Measurements from ENCODE around the gene PTPRD. TPM values are rescaled to one million over a fixed set of nuclear protein-coding genes. Genes with fewer than 3 reads are reported as not detected.

Gene PTPRD
- total RNA-seq, 1 experiment from 2014 or later: 69.6 TPM

DNA sequence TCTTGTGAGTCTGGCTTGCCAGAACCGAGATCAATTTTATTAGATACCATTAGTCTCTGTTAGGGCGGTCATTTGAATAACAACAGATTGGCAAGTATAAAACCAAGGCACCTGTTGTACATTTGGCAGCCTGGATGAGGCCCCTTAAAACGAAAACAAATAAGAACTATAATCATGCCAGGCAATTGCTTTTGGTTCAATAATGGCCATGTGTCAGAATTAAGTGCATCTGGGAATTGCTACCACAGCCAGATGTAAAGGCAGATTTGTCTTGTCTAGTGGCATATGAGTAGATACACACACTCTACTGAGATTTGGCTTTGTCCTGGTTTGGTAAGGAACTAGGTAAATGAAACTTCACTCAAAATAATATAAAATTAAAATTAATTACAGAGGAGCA lies 1767.0 kb downstream of the PTPRD start:
- CTCF ChIA-PET: no interaction called here
- 0 out of 2 replicates have a peak, but pooled peaks cover 6% of the 10 kb centered on the region for H3K9me3 Mint-ChIP-seq

DNA sequence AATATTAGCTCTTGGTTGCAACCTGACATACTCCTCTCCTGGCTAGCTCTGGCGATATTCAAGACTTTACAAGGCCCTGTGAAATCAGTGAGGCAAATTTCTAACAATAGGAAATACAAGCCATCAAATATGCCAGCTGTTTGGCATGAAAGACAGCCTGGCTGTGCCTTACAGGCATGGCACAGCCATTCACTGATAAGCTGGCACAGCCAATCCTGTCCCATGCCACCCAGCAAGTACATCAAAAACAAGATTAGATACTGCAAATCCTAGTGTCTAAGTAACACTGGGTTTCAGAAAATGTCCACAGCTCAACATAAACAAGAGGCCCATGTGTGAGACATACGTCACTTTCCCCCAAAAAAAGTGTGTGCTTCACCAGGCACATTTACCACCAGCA lies 1767.4 kb downstream of the PTPRD start:
- Mint-ChIP-seq H3K4me3 (no peak overlapping the region), H3K27ac (no peak overlapping the region), H3K9me3 (0 out of 2 replicates have a peak, but pooled peaks cover 6% of the 10 kb centered on the region), H3K36me3 (0 out of 2 replicates have a peak, but pooled peaks cover 5% of the 10 kb centered on the region), H3K27me3 (ENCODE audit: low read depth) (no peaks in the 10 kb centered on the region), H3K4me1 (peaks cover 23% of the 10 kb centered on the region)
- ChIA-PET POLR2A (no interaction called here), CTCF (no interaction called here)
- TF ChIP-seq, protein P1, sequence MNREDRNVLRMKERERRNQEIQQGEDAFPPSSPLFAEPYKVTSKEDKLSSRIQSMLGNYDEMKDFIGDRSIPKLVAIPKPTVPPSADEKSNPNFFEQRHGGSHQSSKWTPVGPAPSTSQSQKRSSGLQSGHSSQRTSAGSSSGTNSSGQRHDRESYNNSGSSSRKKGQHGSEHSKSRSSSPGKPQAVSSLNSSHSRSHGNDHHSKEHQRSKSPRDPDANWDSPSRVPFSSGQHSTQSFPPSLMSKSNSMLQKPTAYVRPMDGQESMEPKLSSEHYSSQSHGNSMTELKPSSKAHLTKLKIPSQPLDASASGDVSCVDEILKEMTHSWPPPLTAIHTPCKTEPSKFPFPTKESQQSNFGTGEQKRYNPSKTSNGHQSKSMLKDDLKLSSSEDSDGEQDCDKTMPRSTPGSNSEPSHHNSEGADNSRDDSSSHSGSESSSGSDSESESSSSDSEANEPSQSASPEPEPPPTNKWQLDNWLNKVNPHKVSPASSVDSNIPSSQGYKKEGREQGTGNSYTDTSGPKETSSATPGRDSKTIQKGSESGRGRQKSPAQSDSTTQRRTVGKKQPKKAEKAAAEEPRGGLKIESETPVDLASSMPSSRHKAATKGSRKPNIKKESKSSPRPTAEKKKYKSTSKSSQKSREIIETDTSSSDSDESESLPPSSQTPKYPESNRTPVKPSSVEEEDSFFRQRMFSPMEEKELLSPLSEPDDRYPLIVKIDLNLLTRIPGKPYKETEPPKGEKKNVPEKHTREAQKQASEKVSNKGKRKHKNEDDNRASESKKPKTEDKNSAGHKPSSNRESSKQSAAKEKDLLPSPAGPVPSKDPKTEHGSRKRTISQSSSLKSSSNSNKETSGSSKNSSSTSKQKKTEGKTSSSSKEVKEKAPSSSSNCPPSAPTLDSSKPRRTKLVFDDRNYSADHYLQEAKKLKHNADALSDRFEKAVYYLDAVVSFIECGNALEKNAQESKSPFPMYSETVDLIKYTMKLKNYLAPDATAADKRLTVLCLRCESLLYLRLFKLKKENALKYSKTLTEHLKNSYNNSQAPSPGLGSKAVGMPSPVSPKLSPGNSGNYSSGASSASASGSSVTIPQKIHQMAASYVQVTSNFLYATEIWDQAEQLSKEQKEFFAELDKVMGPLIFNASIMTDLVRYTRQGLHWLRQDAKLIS (CRISPR knock-in tag; IDR thresholded peaks at IDR 0.05; ENCODE audit: borderline replicate concordance): no peak
- TF ChIP-seq ATF3 (CRISPR knock-in tag; conservative IDR thresholded peaks at IDR 0.05) (no peak), NFATC4 (CRISPR knock-in tag; IDR thresholded peaks at IDR 0.05) (no peak), FOXP1 (CRISPR knock-in tag; IDR thresholded peaks at IDR 0.05; ENCODE audit: borderline replicate concordance) (no peak), HMGA2 (CRISPR knock-in tag; IDR thresholded peaks at IDR 0.05) (no peak), FOXK1 (CRISPR knock-in tag; IDR thresholded peaks at IDR 0.05) (no peak), ZNF671 (CRISPR knock-in tag; IDR thresholded peaks at IDR 0.05) (no peak), ZNF416 (CRISPR knock-in tag; IDR thresholded peaks at IDR 0.05) (no peak), PRDM15 (CRISPR knock-in tag; IDR thresholded peaks at IDR 0.05) (no peak), ETV6 (CRISPR knock-in tag; IDR thresholded peaks at IDR 0.05) (no peak), CBFB (CRISPR knock-in tag; IDR thresholded peaks at IDR 0.05; ENCODE audit: low read depth) (no peak), IRF2 (CRISPR knock-in tag; IDR thresholded peaks at IDR 0.05; ENCODE audit: borderline replicate concordance, low read depth) (no peak), JAZF1 (CRISPR knock-in tag; IDR thresholded peaks at IDR 0.05) (no peak), ESRRA (CRISPR knock-in tag; IDR thresholded peaks at IDR 0.05; ENCODE audit: borderline replicate concordance) (no peak), NR1H2 (CRISPR knock-in tag; IDR thresholded peaks at IDR 0.05) (no peak)
- TF ChIP-seq, protein P2, sequence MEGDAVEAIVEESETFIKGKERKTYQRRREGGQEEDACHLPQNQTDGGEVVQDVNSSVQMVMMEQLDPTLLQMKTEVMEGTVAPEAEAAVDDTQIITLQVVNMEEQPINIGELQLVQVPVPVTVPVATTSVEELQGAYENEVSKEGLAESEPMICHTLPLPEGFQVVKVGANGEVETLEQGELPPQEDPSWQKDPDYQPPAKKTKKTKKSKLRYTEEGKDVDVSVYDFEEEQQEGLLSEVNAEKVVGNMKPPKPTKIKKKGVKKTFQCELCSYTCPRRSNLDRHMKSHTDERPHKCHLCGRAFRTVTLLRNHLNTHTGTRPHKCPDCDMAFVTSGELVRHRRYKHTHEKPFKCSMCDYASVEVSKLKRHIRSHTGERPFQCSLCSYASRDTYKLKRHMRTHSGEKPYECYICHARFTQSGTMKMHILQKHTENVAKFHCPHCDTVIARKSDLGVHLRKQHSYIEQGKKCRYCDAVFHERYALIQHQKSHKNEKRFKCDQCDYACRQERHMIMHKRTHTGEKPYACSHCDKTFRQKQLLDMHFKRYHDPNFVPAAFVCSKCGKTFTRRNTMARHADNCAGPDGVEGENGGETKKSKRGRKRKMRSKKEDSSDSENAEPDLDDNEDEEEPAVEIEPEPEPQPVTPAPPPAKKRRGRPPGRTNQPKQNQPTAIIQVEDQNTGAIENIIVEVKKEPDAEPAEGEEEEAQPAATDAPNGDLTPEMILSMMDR (IDR thresholded peaks at IDR 0.05): no peak
- TF ChIP-seq, protein P3, sequence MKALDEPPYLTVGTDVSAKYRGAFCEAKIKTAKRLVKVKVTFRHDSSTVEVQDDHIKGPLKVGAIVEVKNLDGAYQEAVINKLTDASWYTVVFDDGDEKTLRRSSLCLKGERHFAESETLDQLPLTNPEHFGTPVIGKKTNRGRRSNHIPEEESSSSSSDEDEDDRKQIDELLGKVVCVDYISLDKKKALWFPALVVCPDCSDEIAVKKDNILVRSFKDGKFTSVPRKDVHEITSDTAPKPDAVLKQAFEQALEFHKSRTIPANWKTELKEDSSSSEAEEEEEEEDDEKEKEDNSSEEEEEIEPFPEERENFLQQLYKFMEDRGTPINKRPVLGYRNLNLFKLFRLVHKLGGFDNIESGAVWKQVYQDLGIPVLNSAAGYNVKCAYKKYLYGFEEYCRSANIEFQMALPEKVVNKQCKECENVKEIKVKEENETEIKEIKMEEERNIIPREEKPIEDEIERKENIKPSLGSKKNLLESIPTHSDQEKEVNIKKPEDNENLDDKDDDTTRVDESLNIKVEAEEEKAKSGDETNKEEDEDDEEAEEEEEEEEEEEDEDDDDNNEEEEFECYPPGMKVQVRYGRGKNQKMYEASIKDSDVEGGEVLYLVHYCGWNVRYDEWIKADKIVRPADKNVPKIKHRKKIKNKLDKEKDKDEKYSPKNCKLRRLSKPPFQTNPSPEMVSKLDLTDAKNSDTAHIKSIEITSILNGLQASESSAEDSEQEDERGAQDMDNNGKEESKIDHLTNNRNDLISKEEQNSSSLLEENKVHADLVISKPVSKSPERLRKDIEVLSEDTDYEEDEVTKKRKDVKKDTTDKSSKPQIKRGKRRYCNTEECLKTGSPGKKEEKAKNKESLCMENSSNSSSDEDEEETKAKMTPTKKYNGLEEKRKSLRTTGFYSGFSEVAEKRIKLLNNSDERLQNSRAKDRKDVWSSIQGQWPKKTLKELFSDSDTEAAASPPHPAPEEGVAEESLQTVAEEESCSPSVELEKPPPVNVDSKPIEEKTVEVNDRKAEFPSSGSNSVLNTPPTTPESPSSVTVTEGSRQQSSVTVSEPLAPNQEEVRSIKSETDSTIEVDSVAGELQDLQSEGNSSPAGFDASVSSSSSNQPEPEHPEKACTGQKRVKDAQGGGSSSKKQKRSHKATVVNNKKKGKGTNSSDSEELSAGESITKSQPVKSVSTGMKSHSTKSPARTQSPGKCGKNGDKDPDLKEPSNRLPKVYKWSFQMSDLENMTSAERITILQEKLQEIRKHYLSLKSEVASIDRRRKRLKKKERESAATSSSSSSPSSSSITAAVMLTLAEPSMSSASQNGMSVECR (CRISPR knock-in tag; IDR thresholded peaks at IDR 0.05; ENCODE audit: borderline replicate concordance): no peak
- TF ChIP-seq, protein P4, sequence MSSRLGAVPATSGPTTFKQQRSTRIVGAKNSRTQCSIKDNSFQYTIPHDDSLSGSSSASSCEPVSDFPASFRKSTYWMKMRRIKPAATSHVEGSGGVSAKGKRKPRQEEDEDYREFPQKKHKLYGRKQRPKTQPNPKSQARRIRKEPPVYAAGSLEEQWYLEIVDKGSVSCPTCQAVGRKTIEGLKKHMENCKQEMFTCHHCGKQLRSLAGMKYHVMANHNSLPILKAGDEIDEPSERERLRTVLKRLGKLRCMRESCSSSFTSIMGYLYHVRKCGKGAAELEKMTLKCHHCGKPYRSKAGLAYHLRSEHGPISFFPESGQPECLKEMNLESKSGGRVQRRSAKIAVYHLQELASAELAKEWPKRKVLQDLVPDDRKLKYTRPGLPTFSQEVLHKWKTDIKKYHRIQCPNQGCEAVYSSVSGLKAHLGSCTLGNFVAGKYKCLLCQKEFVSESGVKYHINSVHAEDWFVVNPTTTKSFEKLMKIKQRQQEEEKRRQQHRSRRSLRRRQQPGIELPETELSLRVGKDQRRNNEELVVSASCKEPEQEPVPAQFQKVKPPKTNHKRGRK (CRISPR knock-in tag; IDR thresholded peaks at IDR 0.05; ENCODE audit: borderline replicate concordance): no peak
- no peak for ATAC-seq
- DNase-seq (ENCODE audit: low spot score): no peak

More for the DNA sequence above, 1767.0 kb downstream of the PTPRD start:
- ATAC-seq (no peak), DNase-seq (ENCODE audit: low spot score) (no peak)
- no peak for TF ChIP-seq ZNF138 (CRISPR knock-in tag; conservative IDR thresholded peaks at IDR 0.05)
- H3K27me3 Mint-ChIP-seq (ENCODE audit: low read depth): no peaks in the 10 kb centered on the region
- H3K4me3 Mint-ChIP-seq: no peak overlapping the region
- POLR2A ChIA-PET: no interaction called here
- 0 out of 2 replicates have a peak, but pooled peaks cover 5% of the 10 kb centered on the region for H3K36me3 Mint-ChIP-seq
- H3K4me1 Mint-ChIP-seq: peaks cover 26% of the 10 kb centered on the region
- no peak overlapping the region for H3K27ac Mint-ChIP-seq
